IPS-15b (cell line): ENCODE results near the gene ZBED4.

Experiments used
- H3K27me3 ChIP-seq: one replicate; pipeline ENCODE4 v1.6.1; 2013; ENCODE audit warnings: low read length; ENCODE audit not compliant: control insufficient read depth, insufficient read depth
- H3K36me3 ChIP-seq: one replicate; pipeline ENCODE4 v1.6.1; 2013; ENCODE audit warnings: low read length; ENCODE audit not compliant: control insufficient read depth, insufficient read depth
- H3K4me1 ChIP-seq: one replicate; pipeline ENCODE4 v1.6.1; 2013; ENCODE audit warnings: mild to moderate bottlenecking, low read length; ENCODE audit not compliant: control insufficient read depth, insufficient read depth
- H3K4me3 ChIP-seq: one replicate; pipeline ENCODE4 v1.5.1; 2013; ENCODE audit warnings: low read depth, low read length
- H3K9ac ChIP-seq: one replicate; pipeline ENCODE4 v1.6.1; 2013; ENCODE audit warnings: low read depth, mild to moderate bottlenecking, low read length
- H3K9me3 ChIP-seq: one replicate; pipeline ENCODE4 v1.6.1; 2013; ENCODE audit warnings: mild to moderate bottlenecking, low read length; ENCODE audit not compliant: control insufficient read depth, insufficient read depth

Gene ZBED4, protein sequence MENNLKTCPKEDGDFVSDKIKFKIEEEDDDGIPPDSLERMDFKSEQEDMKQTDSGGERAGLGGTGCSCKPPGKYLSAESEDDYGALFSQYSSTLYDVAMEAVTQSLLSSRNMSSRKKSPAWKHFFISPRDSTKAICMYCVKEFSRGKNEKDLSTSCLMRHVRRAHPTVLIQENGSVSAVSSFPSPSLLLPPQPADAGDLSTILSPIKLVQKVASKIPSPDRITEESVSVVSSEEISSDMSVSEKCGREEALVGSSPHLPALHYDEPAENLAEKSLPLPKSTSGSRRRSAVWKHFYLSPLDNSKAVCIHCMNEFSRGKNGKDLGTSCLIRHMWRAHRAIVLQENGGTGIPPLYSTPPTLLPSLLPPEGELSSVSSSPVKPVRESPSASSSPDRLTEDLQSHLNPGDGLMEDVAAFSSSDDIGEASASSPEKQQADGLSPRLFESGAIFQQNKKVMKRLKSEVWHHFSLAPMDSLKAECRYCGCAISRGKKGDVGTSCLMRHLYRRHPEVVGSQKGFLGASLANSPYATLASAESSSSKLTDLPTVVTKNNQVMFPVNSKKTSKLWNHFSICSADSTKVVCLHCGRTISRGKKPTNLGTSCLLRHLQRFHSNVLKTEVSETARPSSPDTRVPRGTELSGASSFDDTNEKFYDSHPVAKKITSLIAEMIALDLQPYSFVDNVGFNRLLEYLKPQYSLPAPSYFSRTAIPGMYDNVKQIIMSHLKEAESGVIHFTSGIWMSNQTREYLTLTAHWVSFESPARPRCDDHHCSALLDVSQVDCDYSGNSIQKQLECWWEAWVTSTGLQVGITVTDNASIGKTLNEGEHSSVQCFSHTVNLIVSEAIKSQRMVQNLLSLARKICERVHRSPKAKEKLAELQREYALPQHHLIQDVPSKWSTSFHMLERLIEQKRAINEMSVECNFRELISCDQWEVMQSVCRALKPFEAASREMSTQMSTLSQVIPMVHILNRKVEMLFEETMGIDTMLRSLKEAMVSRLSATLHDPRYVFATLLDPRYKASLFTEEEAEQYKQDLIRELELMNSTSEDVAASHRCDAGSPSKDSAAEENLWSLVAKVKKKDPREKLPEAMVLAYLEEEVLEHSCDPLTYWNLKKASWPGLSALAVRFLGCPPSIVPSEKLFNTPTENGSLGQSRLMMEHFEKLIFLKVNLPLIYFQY

DNA sequence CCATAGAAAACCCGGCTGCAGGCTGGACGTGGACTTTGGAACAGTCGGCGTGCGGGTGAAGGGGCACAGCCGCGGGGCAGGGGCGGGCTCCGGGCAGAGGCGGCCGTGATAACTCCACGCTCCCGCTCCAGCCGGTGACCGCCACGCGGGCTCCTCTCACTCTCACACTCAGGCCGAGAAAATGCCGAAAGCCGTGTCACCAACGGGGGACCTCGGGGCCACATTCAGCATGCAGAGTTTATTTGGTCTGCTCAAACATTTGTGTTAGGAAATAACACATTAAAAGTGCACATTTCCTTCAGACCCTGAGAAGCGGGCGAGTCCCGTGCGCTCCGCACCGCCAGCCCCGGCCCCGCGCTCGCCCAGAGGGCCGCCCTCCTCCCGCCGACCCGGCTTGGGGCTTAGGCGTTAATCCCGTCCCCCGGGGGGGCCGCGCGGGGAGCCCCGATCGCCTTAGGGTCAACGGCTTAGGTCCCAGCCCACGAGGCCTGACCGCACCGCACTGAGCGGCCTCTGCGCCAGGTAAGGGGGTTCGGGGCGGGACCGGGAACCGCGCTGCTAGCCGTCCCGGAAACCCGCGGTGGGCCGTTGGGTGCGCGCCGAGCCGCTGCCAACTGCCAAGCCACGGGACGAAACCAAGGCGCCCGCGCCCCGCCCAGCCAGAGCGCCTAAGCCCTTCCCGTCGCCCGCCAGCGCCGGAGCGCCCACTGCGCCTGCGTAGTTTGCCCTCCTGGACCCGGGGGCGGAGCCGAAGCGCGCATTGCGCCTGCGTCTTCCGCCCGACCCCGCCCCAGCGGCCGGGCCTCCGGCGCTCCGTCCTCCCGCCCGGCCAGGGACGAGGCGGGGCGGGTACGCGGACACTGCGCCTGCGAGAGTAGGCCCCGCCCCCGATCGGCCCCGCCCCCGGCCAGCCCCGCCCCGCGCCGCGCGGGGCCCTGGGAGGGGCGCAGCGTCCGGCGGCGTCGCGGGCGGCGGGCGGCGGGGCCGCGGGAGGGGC is at the start of gene ZBED4:
Gene ZBED4, plus strand, starts transcription at position 947 of the 997 bp plus-strand sequence. CDS start 29,819 bp downstream, outside the sequence.
- peaks cover 40% of the 10 kb centered on the region for H3K27me3 ChIP-seq

DNA sequence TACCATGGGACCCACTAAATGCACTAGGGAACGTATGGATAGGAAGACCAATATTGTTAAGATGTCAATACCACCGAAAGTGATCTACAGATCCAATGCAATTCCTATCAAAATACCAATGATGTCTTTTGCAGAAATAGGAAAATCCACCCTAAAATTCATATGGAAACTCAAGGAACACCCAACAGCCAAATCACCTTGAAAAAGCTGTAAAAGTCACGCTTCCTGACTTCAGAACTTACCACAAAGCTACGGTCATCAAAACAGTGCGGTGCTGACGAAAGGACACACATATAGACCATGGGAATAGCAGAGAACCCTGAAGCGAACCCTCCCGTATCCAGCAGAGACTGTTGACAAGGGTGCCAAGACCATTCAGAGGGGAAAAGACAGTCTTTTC is 46.5 kb upstream of the ZBED4 start:
- Histone ChIP-seq H3K27me3 (no peaks in the 10 kb centered on the region), H3K36me3 (no peaks in the 10 kb centered on the region), H3K9me3 (no peaks in the 10 kb centered on the region), H3K4me1 (no peaks in the 10 kb centered on the region), H3K9ac (no peak overlapping the region), H3K4me3 (no peak overlapping the region)

More for the DNA sequence above, at the start of gene ZBED4:
- no peaks in the 10 kb centered on the region for H3K9me3 ChIP-seq
- H3K36me3 ChIP-seq = no peaks in the 10 kb centered on the region
- H3K4me3 ChIP-seq = peak within 1 kb of the TSS; percentile 91
- H3K9ac ChIP-seq = peak within 1 kb of the TSS; percentile 54
- peaks cover 9% of the 10 kb centered on the region for H3K4me1 ChIP-seq

DNA sequence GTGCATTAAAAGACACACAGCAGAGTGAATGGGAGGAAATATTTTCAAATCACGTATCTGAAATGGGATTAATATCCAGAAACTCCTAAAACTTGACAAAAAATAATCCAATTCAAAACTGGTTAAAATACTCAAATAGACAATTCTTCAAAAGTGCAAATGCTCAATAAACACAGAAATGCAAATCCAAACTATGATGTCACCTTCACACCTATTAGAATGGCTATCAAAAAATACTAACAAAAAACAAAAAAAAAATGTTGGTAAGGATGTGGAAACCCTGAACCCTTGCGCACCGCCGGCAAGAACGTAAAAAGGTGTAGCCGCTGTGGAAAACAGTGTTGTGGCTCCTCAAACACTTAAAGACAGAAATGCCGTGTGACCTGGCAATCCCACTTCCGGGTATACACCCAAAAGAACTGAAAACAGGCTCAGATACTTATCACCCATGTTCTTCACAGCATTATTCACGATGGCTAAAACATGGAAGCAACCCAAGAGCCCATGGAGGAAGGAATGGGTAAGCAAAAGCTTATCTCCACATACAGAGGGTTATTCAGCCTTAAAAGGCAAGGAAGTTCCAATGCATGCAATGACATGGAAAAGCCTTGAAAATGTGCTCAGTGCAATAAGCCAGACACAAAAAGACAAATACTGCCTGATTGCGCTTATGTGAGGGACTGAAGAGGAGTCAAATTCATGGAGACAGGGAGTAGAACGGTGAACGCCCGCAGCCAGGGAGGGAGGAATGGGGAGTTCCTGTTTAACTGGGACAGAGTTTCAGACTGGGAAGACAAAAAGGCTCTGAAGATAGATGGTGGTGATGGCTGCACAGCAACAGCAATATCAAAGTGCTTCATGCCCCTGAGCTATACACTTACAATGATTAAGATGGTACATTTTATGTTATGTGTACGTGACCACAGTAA is 45.6 kb upstream of the ZBED4 start:
- Histone ChIP-seq H3K9ac (no peak overlapping the region), H3K27me3 (no peaks in the 10 kb centered on the region), H3K4me1 (no peaks in the 10 kb centered on the region), H3K4me3 (no peak overlapping the region), H3K36me3 (peaks cover 5% of the 10 kb centered on the region), H3K9me3 (no peaks in the 10 kb centered on the region)

DNA sequence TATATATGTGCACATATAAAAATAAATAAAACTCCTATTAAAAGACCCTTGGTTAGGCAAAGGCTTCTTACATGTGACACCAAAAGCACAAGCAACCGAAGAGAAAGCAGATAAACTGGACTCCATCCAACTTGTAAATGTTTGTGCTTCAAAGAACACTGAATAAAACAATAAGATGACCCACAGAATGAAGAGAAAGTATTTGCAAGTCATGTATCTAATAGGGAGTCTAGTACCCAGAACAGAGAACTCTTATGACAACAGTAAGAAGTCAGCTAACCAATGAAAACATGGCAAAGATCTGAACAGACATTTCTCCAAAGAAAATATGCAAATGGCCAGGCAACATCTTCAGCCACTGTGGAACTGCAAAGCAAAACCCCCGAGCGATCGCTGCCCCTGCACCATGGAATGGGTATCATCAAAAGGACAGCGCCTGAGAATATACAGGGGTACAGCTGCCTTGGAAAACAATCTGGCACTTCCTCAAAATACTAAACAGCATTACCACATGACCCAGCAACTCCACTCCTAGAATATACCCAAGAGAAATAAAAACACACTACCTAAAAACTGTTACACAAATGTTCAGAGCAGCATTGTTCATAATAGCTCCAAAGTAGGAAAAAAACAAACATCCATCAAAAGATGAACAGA is 43.2 kb upstream of the ZBED4 start:
- Histone ChIP-seq H3K4me1 (no peaks in the 10 kb centered on the region), H3K36me3 (peaks cover 5% of the 10 kb centered on the region)

DNA sequence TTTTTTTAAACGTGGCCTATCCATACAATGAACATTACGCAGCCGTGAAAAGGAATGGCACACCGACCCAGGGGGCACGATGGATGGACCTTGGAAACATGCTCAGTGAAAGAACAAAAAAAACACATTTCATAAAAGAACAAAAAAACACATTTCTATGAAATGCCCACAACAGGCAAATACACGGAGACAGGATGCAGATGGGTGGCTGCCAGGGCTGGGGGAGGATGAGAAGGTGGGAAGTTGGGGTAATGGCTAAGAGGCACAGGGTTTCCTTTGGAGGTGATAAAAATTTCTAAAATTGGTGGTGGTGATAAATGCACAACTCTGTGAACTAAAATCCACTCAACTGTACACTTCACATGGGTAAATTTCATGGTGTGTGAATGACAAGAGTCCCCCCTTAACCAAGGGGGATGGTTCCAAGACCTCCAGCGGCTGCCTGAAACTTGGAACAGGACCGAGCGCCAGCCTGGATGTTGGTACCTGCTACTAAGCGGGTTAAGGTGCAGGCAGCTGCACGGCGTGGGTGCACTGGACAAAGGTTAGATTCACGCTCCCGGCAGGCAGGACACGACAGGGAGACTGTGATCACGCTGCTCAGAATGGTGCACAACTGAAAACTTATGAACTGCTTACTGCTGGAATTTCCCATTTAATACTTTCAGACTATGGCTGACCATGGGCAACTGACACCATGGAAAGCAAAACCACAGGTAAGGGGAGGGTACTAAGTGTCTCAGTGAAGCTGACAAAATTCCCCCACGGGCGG is 42.4 kb upstream of the ZBED4 start:
- peaks cover 5% of the 10 kb centered on the region for H3K36me3 ChIP-seq
- no peak overlapping the region for H3K9ac ChIP-seq
- H3K9me3 ChIP-seq = no peaks in the 10 kb centered on the region
- H3K4me3 ChIP-seq = no peak overlapping the region
- H3K27me3 ChIP-seq = no peaks in the 10 kb centered on the region
- no peaks in the 10 kb centered on the region for H3K4me1 ChIP-seq

More for the DNA sequence above, 43.2 kb upstream of the ZBED4 start:
- Histone ChIP-seq H3K4me3 (no peak overlapping the region), H3K9ac (no peak overlapping the region), H3K27me3 (no peaks in the 10 kb centered on the region), H3K9me3 (no peaks in the 10 kb centered on the region)

DNA sequence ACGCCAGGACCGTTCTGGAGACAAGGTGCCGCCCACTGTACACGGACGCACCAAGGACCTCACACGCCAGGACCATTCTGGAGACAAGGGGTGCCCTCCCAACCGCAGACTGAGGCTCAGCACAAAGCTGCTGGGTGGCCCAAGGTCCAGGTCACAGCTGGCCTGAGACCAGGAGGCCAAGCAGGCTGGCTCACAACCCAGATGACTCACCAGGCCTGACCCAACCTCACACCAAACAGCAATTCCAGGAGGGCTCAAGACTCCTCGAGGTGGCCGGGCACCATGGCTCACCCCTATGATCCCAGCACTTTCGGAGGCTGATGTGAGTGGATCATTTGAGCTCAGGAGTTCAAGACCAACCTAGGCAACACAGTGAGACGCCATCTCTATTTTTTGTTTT is 40.8 kb upstream of the ZBED4 start:
- Histone ChIP-seq H3K36me3 (peaks cover 13% of the 10 kb centered on the region), H3K4me1 (no peaks in the 10 kb centered on the region), H3K27me3 (no peaks in the 10 kb centered on the region), H3K9me3 (no peaks in the 10 kb centered on the region), H3K9ac (no peak overlapping the region), H3K4me3 (no peak overlapping the region)

DNA sequence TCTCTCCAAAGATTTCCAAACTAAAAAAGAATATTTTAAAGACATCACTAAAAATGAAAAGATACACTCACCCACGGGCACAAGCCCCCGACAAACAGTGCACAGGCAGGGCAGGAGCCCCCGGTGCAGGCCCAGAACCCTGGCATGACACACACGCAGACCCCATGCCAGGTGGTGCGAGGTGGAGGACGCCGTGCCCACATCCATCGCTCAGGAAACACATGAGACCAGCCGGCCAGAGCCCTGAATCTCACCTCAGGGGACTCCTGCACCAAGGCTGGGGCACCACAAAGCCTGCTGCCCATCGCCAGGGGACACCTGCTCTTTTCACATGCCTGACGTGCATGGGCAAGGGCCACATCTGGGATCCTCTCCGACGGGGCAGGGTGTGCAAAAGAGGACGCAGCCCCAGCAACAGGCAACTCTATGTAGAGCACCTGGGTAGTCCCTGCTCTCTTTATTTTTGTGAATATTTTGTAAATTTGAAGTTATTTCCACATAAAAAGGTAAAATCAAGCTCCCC is 39.4 kb upstream of the ZBED4 start:
- H3K9ac ChIP-seq = no peak overlapping the region
- no peaks in the 10 kb centered on the region for H3K27me3 ChIP-seq
- no peaks in the 10 kb centered on the region for H3K4me1 ChIP-seq
- no peaks in the 10 kb centered on the region for H3K9me3 ChIP-seq
- H3K36me3 ChIP-seq = peaks cover 13% of the 10 kb centered on the region
- H3K4me3 ChIP-seq = no peak overlapping the region

DNA sequence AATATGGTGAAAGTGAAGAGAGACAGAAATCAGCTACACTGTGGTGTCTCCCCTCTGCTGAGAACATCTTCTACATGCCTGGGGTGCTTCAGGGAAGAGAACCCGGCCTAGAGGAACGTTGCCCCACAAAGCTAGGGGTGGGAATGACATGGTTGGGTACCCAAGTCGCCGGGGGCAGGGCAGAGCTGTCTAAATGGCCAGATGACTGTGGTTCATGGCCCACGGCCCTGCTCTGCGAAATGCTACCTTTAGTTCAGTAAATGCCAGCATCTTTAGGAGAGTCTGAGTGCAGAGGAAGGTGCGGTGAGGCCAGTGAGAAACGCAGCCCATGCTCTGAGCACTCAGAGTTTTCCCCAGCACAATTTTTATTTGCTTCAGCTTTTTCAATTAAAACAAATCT is 38.8 kb upstream of the ZBED4 start:
- no peaks in the 10 kb centered on the region for H3K4me1 ChIP-seq
- H3K36me3 ChIP-seq = peaks cover 13% of the 10 kb centered on the region
- H3K9me3 ChIP-seq = no peaks in the 10 kb centered on the region
- no peak overlapping the region for H3K9ac ChIP-seq
- no peaks in the 10 kb centered on the region for H3K27me3 ChIP-seq
- H3K4me3 ChIP-seq = no peak overlapping the region

DNA sequence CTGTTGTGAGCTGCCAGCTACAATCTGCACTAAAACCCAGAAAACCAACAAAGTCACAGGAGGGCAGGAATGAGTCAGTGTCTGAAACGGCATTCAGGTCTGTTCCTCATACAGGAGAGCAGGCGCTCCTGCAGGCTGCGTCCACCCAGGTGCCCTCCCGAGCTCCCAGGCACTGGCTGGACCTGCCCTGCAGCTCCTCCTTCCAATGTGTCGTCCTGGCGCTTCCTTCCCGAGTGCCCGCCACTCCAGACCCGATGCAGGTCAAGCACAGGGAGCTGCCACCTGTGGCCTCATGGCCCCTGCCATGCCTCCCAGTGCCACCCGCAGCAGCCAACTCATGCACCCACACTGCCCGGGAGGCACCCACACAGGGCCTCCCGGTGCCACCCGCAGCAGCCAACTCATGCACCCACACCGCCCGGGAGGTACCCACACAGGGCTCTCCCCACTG is 38.0 kb upstream of the ZBED4 start:
- Histone ChIP-seq H3K4me3 (no peak overlapping the region), H3K27me3 (no peaks in the 10 kb centered on the region), H3K9ac (no peak overlapping the region), H3K9me3 (no peaks in the 10 kb centered on the region), H3K4me1 (no peaks in the 10 kb centered on the region), H3K36me3 (peaks cover 20% of the 10 kb centered on the region)
